HL-60 (cell line): ENCODE data around the gene AGBL2.
"Not testable (repeated sequence)": the region's sequence is repeated elsewhere in the genome, so short reads cannot be mapped to it uniquely, and the experiment has no call there.

Source experiments
- DNase-seq, 2 experiments: peaks; one replicate each; pipeline ENCODE4 v3.0.0-alpha.2; 2010 to 2020; ENCODE audit warnings: low read depth in 1 of 2, low spot score in 1 of 2
- H3K27ac ChIP-seq: fragments of 250-450 bp; sonication (Bioruptor Pico); replicated peaks from 2 replicates; pipeline ENCODE4 v1.5.1; 2020; ENCODE audit warnings: mild to moderate bottlenecking, moderate library complexity
- H3K27me3 ChIP-seq: fragments of 250-450 bp; sonication (Bioruptor Pico); 2 replicates; pipeline ENCODE4 v1.5.1; 2021; ENCODE audit warnings: mild to moderate bottlenecking, moderate library complexity; ENCODE audit not compliant: insufficient read depth, poor library complexity, severe bottlenecking
- H3K4me3 ChIP-seq: replicated peaks from 2 replicates; pipeline ENCODE4 v1.5.1; 2011; ENCODE audit warnings: mild to moderate bottlenecking, control low read depth, low read length; ENCODE audit not compliant: insufficient read depth
- GABPA ChIP-seq: IDR thresholded peaks from 2 replicates; pipeline ENCODE4 v1.6.1; 2012; ENCODE audit warnings: low read depth
- POLR2AphosphoS5 ChIP-seq: IDR thresholded peaks from 2 replicates; pipeline ENCODE4 v1.6.1; 2012; ENCODE audit warnings: low read depth
- SPI1 ChIP-seq: IDR thresholded peaks from 2 replicates; pipeline ENCODE4 v1.6.1; 2012; ENCODE audit warnings: low read depth, mild to moderate bottlenecking, borderline replicate concordance
- TF ChIP-seq, protein P1 (sequence below): IDR thresholded peaks from one replicate; pipeline ENCODE4 v1.5.1; 2011; ENCODE audit warnings: low read length, control low read depth, inconsistent platforms; ENCODE audit not compliant: insufficient read depth
- TF ChIP-seq, protein P2 (sequence below): IDR thresholded peaks from 2 replicates; pipeline ENCODE4 v1.6.1; 2012; ENCODE audit warnings: low read depth; ENCODE audit not compliant: insufficient replicate concordance

The AGBL2 gene

DNA sequence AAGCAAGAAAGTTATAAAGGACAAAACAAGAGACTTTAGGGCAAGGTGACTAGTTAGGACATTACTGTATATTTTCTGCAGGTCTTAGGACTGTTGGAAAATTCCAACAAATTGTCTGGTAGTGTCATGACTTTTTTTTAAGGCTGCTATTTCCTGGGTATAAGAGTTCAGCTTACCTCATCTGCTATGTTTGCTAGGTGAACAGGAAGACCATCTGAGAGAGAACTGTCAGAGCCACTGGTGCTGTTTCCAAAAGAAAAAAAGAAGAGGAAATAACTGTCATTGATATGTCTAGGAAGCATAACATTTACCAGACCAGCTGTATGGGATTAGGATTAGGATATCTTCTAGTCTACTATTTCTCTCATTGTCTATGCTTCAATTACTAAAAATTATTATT lies 46.5 kb downstream of the AGBL2 start:
- Histone ChIP-seq H3K27me3 (no peaks in the 10 kb centered on the region), H3K27ac (no peak overlapping the region), H3K4me3 (no peak overlapping the region)
- TF ChIP-seq POLR2AphosphoS5 (no peak), GABPA (no peak), SPI1 (no peak)
- TF ChIP-seq, protein P1, sequence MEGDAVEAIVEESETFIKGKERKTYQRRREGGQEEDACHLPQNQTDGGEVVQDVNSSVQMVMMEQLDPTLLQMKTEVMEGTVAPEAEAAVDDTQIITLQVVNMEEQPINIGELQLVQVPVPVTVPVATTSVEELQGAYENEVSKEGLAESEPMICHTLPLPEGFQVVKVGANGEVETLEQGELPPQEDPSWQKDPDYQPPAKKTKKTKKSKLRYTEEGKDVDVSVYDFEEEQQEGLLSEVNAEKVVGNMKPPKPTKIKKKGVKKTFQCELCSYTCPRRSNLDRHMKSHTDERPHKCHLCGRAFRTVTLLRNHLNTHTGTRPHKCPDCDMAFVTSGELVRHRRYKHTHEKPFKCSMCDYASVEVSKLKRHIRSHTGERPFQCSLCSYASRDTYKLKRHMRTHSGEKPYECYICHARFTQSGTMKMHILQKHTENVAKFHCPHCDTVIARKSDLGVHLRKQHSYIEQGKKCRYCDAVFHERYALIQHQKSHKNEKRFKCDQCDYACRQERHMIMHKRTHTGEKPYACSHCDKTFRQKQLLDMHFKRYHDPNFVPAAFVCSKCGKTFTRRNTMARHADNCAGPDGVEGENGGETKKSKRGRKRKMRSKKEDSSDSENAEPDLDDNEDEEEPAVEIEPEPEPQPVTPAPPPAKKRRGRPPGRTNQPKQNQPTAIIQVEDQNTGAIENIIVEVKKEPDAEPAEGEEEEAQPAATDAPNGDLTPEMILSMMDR = no peak
- TF ChIP-seq, protein P2, sequence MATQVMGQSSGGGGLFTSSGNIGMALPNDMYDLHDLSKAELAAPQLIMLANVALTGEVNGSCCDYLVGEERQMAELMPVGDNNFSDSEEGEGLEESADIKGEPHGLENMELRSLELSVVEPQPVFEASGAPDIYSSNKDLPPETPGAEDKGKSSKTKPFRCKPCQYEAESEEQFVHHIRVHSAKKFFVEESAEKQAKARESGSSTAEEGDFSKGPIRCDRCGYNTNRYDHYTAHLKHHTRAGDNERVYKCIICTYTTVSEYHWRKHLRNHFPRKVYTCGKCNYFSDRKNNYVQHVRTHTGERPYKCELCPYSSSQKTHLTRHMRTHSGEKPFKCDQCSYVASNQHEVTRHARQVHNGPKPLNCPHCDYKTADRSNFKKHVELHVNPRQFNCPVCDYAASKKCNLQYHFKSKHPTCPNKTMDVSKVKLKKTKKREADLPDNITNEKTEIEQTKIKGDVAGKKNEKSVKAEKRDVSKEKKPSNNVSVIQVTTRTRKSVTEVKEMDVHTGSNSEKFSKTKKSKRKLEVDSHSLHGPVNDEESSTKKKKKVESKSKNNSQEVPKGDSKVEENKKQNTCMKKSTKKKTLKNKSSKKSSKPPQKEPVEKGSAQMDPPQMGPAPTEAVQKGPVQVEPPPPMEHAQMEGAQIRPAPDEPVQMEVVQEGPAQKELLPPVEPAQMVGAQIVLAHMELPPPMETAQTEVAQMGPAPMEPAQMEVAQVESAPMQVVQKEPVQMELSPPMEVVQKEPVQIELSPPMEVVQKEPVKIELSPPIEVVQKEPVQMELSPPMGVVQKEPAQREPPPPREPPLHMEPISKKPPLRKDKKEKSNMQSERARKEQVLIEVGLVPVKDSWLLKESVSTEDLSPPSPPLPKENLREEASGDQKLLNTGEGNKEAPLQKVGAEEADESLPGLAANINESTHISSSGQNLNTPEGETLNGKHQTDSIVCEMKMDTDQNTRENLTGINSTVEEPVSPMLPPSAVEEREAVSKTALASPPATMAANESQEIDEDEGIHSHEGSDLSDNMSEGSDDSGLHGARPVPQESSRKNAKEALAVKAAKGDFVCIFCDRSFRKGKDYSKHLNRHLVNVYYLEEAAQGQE = no peak
- no peak for DNase-seq

DNA sequence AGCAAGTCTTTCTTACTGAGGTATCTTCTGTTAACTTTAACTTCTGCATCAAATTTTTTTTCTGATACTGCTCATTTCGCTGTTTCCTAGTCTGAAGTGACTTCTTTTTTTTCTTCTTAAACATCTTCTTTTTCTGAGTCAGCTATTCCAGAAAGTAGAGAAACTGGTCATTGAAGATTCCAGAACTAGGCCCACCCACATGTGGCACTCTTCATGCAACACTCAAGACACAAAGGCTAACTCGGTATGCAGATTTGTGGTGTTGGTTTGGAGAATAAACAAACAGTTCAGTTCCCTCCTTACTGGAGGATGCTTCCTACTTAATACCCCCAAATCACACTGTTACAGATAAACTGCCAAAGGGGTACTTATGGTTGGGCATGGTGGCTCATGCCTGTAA lies 47.6 kb downstream of the AGBL2 start:
- no peak for DNase-seq
- no peak overlapping the region for H3K4me3 ChIP-seq
- TF ChIP-seq, protein P2 = no peak
- TF ChIP-seq GABPA = no peak
- TF ChIP-seq, protein P1 = no peak
- H3K27me3 ChIP-seq = no peaks in the 10 kb centered on the region
- H3K27ac ChIP-seq = no peak overlapping the region

DNA sequence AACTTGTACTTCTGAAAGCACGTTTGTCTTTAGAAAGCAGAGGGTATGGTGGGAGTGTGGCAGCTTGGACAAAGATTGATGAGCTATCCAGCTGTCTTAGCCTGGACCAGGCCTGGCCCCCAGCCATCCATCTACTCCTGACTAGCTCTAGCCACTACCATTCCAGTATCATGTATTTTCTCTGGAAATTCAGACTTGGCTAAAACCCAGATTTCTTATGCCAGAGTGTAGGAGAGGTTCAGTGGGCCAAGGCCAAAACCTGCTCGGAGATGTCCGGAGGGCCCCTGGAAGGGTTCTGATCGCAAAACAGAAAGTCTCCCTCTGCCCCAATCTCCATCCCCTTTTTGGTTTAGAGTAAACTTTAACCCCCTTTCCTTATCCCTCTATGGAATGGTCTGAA lies 48.0 kb downstream of the AGBL2 start:
- H3K27ac ChIP-seq = no peak overlapping the region
- no peak for DNase-seq

DNA sequence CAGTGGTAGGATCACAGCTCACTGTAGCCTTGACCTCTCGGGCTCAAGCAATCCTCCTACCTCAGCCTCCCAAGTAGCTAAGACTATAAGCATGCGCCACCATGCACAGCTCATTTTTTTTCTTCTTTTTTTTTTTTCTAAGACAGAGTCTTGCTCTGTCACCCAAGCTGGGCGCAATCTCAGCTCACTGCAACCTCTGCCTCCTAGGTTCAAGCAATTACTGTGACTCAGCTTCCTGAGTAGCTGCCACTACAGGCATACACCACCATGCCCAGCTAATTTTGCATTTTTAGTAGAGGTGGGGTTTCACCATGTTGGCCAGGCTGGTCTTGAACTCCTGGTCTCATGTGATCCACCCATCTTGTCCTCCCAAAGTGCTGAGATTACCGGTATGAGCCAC lies 50.2 kb downstream of the AGBL2 start:
- H3K27ac ChIP-seq, H3K4me3 ChIP-seq, DNase-seq, H3K27me3 ChIP-seq: not testable (repeated sequence)

More for the DNA sequence above, 48.0 kb downstream of the AGBL2 start:
- Histone ChIP-seq H3K27me3 (no peaks in the 10 kb centered on the region), H3K4me3 (no peak overlapping the region)
- TF ChIP-seq GABPA = no peak
- TF ChIP-seq, protein P1 = no peak
- TF ChIP-seq, protein P2 = no peak
- no peak for TF ChIP-seq SPI1
- no peak for TF ChIP-seq POLR2AphosphoS5
